ENCODE data around the gene EIF2D. TPM values are rescaled to one million over a fixed set of nuclear protein-coding genes. Genes with fewer than 3 reads are reported as not detected.

EIF2D gene
- polyA plus RNA-seq, 2 of the 4 experiments (the other 2 are of a cell fraction), result 31.8 to 63.2 TPM

DNA sequence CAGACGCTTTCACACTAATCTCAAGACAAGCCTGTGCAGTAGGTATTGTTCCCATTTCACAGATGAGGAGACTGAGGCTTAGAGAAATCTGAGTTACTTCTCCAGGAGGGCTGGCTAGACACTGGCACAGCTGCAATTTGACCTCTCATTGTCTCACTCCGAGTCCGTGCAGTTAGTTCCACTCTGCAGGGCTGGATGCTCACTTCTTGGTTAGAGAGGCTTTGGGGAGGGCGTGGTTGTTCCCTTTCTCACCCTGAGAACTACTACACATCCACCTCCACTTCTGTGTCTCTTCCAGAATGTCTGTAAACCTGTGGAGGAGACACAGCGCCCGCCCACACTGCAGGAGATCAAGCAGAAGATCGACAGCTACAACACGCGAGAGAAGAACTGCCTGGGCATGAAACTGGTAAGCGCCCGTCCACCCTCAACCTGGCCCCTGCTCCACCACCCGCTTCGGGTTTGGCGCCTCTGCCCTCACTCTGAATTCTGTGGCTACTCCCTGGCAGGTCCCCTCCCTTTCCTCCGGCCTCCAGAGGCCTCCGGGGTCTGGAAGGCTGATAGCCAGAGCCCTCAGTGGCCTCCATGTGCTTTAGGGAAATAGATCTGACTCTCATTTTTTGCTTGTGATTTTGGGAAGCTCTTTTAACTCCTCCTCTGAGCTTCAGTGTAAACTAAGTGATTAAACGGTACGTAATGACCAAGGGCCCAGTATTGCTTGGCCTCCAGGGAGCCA lies 29.1 kb downstream of the EIF2D start:
- TF ChIP-seq HOXB5 (CRISPR knock-in tag; IDR thresholded peaks at IDR 0.05) (no peak), ELK1 (IDR thresholded peaks at IDR 0.05; ENCODE audit: low read depth, low read length) (no peak), HOXB13 (CRISPR knock-in tag; IDR thresholded peaks at IDR 0.05; ENCODE audit: low read depth) (no peak), GATA3 (IDR thresholded peaks at IDR 0.05; ENCODE audit: borderline replicate concordance) (no peak), JUN (IDR thresholded peaks at IDR 0.05) (no peak), RNF2 (IDR thresholded peaks at IDR 0.05; ENCODE audit: borderline replicate concordance, low read depth) (no peak)
- ChIA-PET POLR2A (no interaction called here), CTCF (interaction anchor here (0.6 to 16.8 kb wide), 43 partner anchors 9 to 691 kb away, joined by 3 to 219 read pairs (median 6); partner anchors contain the start of genes EIF2D, IKBKE and RASSF5)
- DNase-seq (ENCODE audit: low read depth in 1 of 2, low spot score in 1 of 2), result no peak
- Histone ChIP-seq H3K27ac (no peak overlapping the region), H3K9me3 (no peaks in the 10 kb centered on the region), H3K4me2 (no peak overlapping the region), H3K4me3 (no peak overlapping the region), H3K4me1 (no peaks in the 10 kb centered on the region)
- peak in 1 of 2 experiments; percentile 14; a peak in 2 of 6 replicates for ATAC-seq
- WGBS (ENCODE audit: missing lambda C conversion rate), result 83% methylated on average over 18 of the region's 18 CpGs
- no peak for FAIRE-seq

- H3K9me3 ChIP-seq, result no peaks in the 10 kb centered on the region
- ATAC-seq (no peak), FAIRE-seq (no peak), DNase-seq (ENCODE audit: low read depth in 1 of 2, low spot score in 1 of 2) (no peak)
- no peak for TF ChIP-seq FOSL2 (IDR thresholded peaks at IDR 0.05)
- TF ChIP-seq FOSL2 (CRISPR knock-in tag; IDR thresholded peaks at IDR 0.05), result no peak
- no peak for TF ChIP-seq HMGXB4 (CRISPR knock-in tag; IDR thresholded peaks at IDR 0.05; ENCODE audit: borderline replicate concordance)
- TF ChIP-seq ELK1 (IDR thresholded peaks at IDR 0.05; ENCODE audit: low read depth, low read length), result no peak
- TF ChIP-seq ATOH8 (CRISPR knock-in tag; IDR thresholded peaks at IDR 0.05; ENCODE audit: low read depth), result no peak
- no peak for TF ChIP-seq SMC3 (IDR thresholded peaks at IDR 0.05)
- TF ChIP-seq ZFP36 (IDR thresholded peaks at IDR 0.05; ENCODE audit: borderline replicate concordance, partially characterized antibody), result no peak
- no peak for TF ChIP-seq HDAC2 (IDR thresholded peaks at IDR 0.05)
- POLR2A ChIA-PET, result no interaction called here
- H3K4me1 ChIP-seq, result no peaks in the 10 kb centered on the region
- no peak overlapping the region for H3K4me3 ChIP-seq
- WGBS (ENCODE audit: missing lambda C conversion rate), result 60% methylated on average over 5 of the region's 5 CpGs
- CTCF ChIA-PET, result interaction anchor here (0.7 to 16.8 kb wide), 24 partner anchors 9 to 691 kb away, joined by 3 to 219 read pairs (median 12); partner anchors contain the start of genes IKBKE and RASSF5
- no peak overlapping the region for H3K27ac ChIP-seq
- no peak overlapping the region for H3K4me2 ChIP-seq
Measured at GRCh38 chr1:206582537-206582936, 29.7 kb downstream of the EIF2D start.

- TF ChIP-seq, protein P1, sequence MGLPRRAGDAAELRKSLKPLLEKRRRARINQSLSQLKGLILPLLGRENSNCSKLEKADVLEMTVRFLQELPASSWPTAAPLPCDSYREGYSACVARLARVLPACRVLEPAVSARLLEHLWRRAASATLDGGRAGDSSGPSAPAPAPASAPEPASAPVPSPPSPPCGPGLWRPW (IDR thresholded peaks at IDR 0.05), result no peak
- no peak for TF ChIP-seq POLR2AphosphoS2 (conservative IDR thresholded peaks at IDR 0.05; ENCODE audit: low read length)
- TF ChIP-seq RFX5 (IDR thresholded peaks at IDR 0.05), result no peak
- no peak for TF ChIP-seq BHLHE40 (IDR thresholded peaks at IDR 0.05; ENCODE audit: low read depth, low read length)
- no peak for TF ChIP-seq RAD21 (conservative IDR thresholded peaks at IDR 0.05 in 1 of 2, IDR thresholded peaks at IDR 0.05 in 1 of 2)
- no peak for TF ChIP-seq EHMT2 (IDR thresholded peaks at IDR 0.05; ENCODE audit: low read depth)
- TF ChIP-seq CEBPB (IDR thresholded peaks at IDR 0.05), result no peak
- TF ChIP-seq ZC3H11A (IDR thresholded peaks at IDR 0.05), result no peak
- TF ChIP-seq MAFK (IDR thresholded peaks at IDR 0.05; ENCODE audit: partially characterized antibody), result no peak
- TF ChIP-seq ATOH8 (CRISPR knock-in tag; IDR thresholded peaks at IDR 0.05; ENCODE audit: low read depth), result no peak
- no peak for TF ChIP-seq HOXA7 (CRISPR knock-in tag; IDR thresholded peaks at IDR 0.05)
- no peak for TF ChIP-seq MAX (IDR thresholded peaks at IDR 0.05)
- no peak for TF ChIP-seq CHD2 (IDR thresholded peaks at IDR 0.05; ENCODE audit: low read length, partially characterized antibody)
- H3K9me3 ChIP-seq, result no peaks in the 10 kb centered on the region
- ChIA-PET POLR2A (no interaction called here), CTCF (interaction anchor here (0.6 to 16.8 kb wide), 9 partner anchors 11 to 401 kb away, joined by 3 to 219 read pairs (median 5); no protein-coding TSS in a partner anchor)
- ATAC-seq, result no peak
- H3K4me2 ChIP-seq, result no peak overlapping the region
- no peak overlapping the region for H3K4me3 ChIP-seq
- no peak for DNase-seq (ENCODE audit: low read depth in 1 of 2, low spot score in 1 of 2)
- H3K4me1 ChIP-seq, result no peaks in the 10 kb centered on the region
- H3K27ac ChIP-seq, result no peak overlapping the region
- no peak for FAIRE-seq
- 88% methylated on average over 10 of the region's 10 CpGs for WGBS (ENCODE audit: missing lambda C conversion rate)
Measured at GRCh38 chr1:206581571-206581981, 30.7 kb downstream of the EIF2D start.
